ENCODE results near the gene TSHZ2.
A peak's percentile ranks its signal among the peaks of the same experiment; 100 is the strongest.

DNA sequence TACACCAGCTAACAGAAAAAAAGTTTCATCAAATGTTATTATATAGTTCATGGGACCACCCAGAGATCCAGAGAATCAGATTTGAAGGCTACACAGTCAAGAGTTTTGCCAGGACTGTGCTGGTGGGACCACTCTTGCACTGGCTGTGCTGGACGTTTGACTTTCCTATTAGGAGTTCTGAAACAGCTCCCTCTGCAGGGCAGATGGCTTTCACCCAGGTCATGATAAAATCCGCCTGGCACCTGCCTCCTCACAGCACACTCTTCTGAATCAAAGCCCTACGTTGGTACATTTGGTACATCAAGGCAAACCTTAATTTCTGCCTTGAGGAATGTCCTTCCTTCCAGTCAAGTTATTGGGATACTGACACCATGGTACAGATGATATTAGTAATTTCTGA is 319.4 kb downstream of the TSHZ2 start:
- TF ChIP-seq CTCF (IDR thresholded peaks at IDR 0.05) (peak; percentile 56), ZFX (IDR thresholded peaks at IDR 0.05; ENCODE audit: borderline replicate concordance) (no peak)
